Brain pericyte (primary cell): ENCODE measurements around the gene LIN37.

ENCODE experiments used
- DNase-seq: peaks from one replicate; pipeline ENCODE4 v3.0.0-alpha.2; 2012; ENCODE audit warnings: low read depth, low spot score

The LIN37 gene

GRCh38 chr19:35774274-35775045 lies 26.1 kb downstream of the LIN37 start:
- no peak for DNase-seq

- no peak for DNase-seq
These were observed 26.6 kb downstream of the LIN37 start for GRCh38 chr19:35775046-35775297.

- DNase-seq = peak; percentile 83
These were observed 27.1 kb downstream of the LIN37 start, which contains the start of gene ARHGAP33 for GRCh38 chr19:35775298-35776101. ARHGAP33 (plus strand) TSS chr19:35775564; CDS start chr19:35775659, 95 bp downstream.

- DNase-seq = no peak
These were observed 27.9 kb downstream of the LIN37 start for GRCh38 chr19:35776102-35776788.

DNA sequence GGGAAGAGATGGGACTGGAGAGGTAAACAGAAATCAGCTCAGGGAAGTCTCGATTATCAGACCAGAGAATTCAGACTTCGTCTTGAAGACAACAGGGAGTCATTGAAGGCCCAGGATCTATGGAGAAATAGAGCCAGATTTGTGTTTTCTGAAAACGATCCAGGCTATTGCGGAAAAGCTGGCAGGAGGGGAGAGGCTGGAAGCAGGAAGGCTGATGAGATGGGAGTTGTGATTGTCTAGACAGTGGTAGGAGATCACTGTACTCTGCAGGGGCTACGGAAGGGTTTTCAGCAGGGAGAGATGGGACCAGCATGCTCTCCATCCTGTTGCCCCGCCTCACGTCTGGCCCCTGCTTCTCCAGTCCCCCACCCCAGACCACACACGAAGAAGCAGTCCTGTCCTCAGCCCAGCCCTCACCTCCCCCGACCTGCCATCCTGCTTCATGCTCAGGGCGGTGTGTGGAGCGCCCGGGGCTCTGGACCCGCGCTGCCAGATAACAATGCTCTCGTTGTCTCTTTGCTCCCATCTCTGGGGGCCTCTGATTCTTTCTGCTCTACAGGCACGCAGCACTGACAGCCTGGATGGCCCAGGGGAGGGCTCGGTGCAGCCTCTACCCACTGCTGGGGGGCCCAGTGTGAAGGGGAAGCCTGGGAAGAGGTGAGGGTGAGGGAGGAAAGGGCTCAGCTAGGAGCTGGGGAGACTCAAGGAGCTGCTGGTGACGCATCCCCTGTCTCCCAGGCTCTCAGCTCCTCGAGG lies 28.9 kb downstream of the LIN37 start:
- DNase-seq = no peak

- DNase-seq = no peak
These were observed 29.6 kb downstream of the LIN37 start for GRCh38 chr19:35777961-35778360.

GRCh38 chr19:35779033-35779432 lies 30.7 kb downstream of the LIN37 start:
- no peak for DNase-seq

- no peak for DNase-seq
These were observed 31.7 kb downstream of the LIN37 start for GRCh38 chr19:35780058-35780457.

- DNase-seq = no peak
These were observed 32.3 kb downstream of the LIN37 start for GRCh38 chr19:35780717-35781116.

DNA sequence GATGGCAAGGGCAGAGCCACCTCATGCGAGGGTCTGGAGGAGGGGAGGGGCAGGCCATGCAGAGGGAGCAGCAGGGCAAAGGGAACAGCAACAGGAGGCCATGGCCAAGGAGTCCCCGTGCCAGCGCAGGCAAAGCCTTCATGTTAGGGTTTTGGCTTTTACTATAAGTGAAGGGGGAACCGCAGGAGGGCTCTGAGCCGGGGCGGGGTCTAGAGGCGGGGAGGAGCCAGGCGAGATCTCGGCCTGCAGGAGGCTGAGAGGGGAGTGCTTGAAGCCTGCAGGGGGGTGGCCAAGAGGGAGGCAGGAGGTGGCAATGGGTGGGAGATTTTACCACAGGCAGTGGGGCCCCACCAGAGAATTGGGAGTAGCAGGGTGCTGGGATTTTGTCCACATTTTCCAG lies 33.3 kb downstream of the LIN37 start:
- no peak for DNase-seq

DNA sequence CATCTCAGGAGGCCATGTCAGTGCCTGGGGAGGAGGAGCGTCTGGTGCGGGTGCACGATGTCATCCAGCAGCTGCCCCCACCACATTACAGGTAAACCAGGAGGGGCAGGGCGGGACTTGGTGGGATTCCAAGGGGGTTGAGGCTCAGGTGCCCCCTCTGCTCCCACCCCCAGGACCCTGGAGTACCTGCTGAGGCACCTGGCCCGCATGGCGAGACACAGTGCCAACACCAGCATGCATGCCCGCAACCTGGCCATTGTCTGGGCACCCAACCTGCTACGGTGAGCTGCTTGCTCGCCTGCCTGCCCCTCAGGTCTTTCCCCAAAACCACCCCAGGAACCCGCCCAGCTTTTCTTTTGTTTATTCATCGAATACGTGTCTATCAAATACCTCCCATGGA lies 34.2 kb downstream of the LIN37 start:
- DNase-seq = no peak

DNA sequence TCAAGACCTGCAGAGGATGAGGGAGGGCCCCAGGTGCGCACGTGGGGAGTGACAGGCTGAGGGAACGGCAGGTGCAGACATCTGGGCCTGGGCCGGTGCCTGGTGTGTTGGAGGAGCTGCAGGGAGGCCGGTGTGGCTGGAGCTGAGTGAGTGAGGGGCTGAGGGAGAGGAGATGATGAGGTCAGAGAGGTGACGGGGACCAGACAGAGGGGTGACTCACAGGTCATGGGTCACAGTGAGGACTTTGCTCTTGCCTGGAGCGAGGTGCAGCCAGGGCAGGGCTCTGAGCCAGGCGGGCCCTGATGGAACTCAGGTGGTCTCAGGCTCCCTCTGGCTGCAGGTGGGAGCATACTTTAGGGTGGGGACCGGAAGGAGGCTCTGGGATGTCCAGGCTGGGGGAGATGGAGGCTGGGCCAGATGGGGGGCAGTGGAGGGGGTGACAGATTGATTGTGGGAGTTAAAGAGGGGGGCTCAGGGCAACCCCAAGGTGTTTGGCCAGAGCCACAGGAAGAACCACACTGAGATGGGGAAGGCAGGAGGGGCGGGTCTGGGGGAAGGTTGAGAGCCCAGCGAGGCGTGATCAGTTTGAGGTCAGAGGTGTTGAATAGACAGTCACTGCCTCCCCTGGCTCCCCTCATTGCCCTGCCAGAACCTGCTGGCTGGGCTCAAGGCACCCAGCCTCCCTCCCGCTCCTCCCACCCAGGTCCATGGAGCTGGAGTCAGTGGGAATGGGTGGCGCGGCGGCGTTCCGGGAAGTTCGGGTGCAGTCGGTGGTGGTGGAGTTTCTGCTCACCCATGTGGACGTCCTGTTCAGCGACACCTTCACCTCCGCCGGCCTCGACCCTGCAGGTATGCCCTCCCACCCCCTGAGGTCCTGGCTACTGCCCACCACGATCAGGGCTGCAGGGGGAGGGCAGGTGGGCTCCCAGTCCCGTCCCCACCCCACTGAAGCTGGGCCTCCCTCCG lies 35.4 kb downstream of the LIN37 start:
- no peak for DNase-seq

GRCh38 chr19:35784503-35785338 lies 36.3 kb downstream of the LIN37 start:
- no peak for DNase-seq

DNA sequence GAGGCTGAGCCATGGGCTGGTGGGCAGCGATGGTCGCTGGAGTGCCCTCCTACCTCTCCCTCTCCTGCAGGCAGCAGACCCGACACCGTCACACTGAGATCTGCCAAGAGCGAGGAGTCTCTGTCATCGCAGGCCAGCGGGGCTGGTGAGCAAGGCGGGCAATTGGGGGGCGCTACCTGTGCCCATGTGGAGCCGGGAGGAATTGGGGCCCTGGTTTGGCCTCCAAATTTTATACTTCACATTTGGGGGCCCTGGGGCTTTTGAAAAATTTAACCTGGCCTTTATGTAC lies 36.9 kb downstream of the LIN37 start:
- DNase-seq = no peak

- no peak for DNase-seq
These were observed 38.2 kb downstream of the LIN37 start for GRCh38 chr19:35786299-35787160.

DNA sequence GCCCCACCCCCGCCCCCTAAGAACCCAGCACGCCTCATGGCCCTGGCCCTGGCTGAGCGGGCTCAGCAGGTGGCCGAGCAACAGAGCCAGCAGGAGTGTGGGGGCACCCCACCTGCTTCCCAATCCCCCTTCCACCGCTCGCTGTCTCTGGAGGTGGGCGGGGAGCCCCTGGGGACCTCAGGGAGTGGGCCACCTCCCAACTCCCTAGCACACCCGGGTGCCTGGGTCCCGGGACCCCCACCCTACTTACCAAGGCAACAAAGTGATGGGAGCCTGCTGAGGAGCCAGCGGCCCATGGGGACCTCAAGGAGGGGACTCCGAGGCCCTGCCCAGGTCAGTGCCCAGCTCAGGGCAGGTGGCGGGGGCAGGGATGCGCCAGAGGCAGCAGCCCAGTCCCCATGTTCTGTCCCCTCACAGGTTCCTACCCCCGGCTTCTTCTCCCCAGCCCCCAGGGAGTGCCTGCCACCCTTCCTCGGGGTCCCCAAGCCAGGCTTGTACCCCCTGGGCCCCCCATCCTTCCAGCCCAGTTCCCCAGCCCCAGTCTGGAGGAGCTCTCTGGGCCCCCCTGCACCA lies 38.9 kb downstream of the LIN37 start:
- DNase-seq = no peak

- DNase-seq = no peak
These were observed 40.0 kb downstream of the LIN37 start for GRCh38 chr19:35788205-35788960.
